Heart left ventricle (tissue), 13 donors: ENCODE measurements around the gene HIGD1B.

Experiments used
- CTCF ChIP-seq, 12 donors: fragments of 200-600 bp; sonication (generic) in 4 of 12; IDR thresholded peaks; one replicate each; pipeline versions ENCODE4 v1.5.0 to v1.8.0; 2018 to 2022; ENCODE audit warnings: antibody characterized with exemption in 12 of 12, mild to moderate bottlenecking in 5 of 12
- POLR2A ChIP-seq, 2 donors: fragments of 450-650 bp; IDR thresholded peaks; one replicate each; pipeline ENCODE4 v1.6.1; 2017; ENCODE audit warnings: antibody characterized with exemption in 2 of 2, mild to moderate bottlenecking in 2 of 2, moderate library complexity in 2 of 2
- donor health status: ischemic (EF 13 %, LVEDD 7.1; RV severe dilation, severe dysfunction).
- donor health status: DM: no; HTN: yes; CAD: no.
- donor health status: DM: no; HTN: no; CAD: no.
- donor health status: ischemic (EF 25% LVEDD 6.9; RV normal size, moderate dysfunction).
- donor health status: ischemic (EF 25% LVEDD 5.7; RV mildly dilated, moderate dysfunction).
- donor health status: ischemic (EF 35%, LVEDD 5.7; RV mildly dilated, moderate dysfunction).
- donor health status: nonischemic (EF 11% LVEDD 7.7; RV severe dilation, severe dysfunction).
- donor health status: DM: yes; HTN: yes; CAD: no.
- donor health status: PGD.
- donor health status: ischemic (EF 29% LVEDD 5.4; RV normal size, mild dysfunction).
- donor health status: nonischemic (EF 23%, LVEDD 6.1; RV moderate dilation, normal function).

- TF ChIP-seq CTCF (IDR thresholded peaks at IDR 0.05) (no peak), POLR2A (IDR thresholded peaks at IDR 0.05) (no peak)
These were observed 27.0 kb upstream of the HIGD1B start for GRCh38 chr17:44820631-44821212.
